ENCODE data around the gene SNHG17.

DNA sequence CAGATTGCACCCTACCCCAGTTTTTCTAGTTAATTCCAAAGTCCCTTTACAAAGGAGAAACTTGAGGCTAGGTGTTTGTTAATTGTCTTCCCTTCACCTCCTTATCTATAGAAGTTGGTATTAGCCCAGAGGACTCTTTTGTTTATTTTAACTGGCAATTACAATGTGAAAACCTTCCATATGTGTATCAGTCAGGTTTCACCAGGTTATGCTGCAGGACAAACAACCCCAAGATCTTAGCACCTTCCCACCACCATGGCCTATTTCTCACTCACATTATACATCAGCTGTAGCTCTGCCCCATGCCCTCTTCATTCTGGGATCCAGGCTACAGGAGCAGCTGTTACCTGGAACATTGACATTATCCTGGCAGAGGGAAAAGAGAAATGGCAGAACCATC is 31.1 kb downstream of the SNHG17 start:
- TF ChIP-seq, protein P1, sequence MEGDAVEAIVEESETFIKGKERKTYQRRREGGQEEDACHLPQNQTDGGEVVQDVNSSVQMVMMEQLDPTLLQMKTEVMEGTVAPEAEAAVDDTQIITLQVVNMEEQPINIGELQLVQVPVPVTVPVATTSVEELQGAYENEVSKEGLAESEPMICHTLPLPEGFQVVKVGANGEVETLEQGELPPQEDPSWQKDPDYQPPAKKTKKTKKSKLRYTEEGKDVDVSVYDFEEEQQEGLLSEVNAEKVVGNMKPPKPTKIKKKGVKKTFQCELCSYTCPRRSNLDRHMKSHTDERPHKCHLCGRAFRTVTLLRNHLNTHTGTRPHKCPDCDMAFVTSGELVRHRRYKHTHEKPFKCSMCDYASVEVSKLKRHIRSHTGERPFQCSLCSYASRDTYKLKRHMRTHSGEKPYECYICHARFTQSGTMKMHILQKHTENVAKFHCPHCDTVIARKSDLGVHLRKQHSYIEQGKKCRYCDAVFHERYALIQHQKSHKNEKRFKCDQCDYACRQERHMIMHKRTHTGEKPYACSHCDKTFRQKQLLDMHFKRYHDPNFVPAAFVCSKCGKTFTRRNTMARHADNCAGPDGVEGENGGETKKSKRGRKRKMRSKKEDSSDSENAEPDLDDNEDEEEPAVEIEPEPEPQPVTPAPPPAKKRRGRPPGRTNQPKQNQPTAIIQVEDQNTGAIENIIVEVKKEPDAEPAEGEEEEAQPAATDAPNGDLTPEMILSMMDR (IDR thresholded peaks at IDR 0.05 in 8 of 11, conservative IDR thresholded peaks at IDR 0.05 in 3 of 11), result no peak
- no peak for TF ChIP-seq POLR2A (IDR thresholded peaks at IDR 0.05)
